ENCODE measurements around the gene PRDM1.

DNA sequence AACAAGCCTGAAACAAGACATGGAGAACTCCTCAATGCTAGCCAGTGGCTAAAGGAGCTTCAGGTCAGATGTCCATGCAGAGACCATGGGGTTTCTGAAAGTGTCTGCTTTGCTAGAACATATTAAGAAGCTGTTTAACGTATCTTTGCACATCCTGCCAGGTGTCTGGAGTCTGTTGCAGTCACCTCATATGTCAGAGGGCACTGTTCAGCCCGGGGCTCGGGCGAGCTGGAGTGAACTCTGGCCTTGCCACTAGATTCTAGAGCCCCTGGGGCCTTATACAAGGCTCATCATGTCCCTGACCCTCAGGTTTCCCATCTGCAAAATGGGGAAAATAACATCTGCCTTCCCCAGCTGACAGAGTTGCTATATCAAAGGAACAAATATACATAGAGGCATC is 59.0 kb downstream of the PRDM1 start:
- no peak for TF ChIP-seq CTCF (IDR thresholded peaks at IDR 0.05)
- TF ChIP-seq POLR2A (IDR thresholded peaks at IDR 0.05) = no peak
